Spleen (tissue), 11 donors: ENCODE measurements around the gene RBM20. TPM values are rescaled to one million over a fixed set of nuclear protein-coding genes. Genes with fewer than 3 reads are reported as not detected.

Experiments
- DNase-seq: peaks from one replicate; pipeline ENCODE4 v3.0.0-alpha.2; 2020
- H3K27ac ChIP-seq, 8 donors: fragments of 200-600 bp; sonication (generic) in 7 of 8; 1 replicate in 4 of 8; 2 replicates in 4 of 8; pipeline versions ENCODE4 v1.5.0 to v1.8.0; 2016 to 2021; ENCODE audit warnings: inconsistent platforms in 4 of 8, mild to moderate bottlenecking in 4 of 8, moderate library complexity in 1 of 8
- H3K27me3 ChIP-seq, 7 donors: fragments of 200-600 bp; sonication (generic) in 6 of 7; replicated peaks in 1 of 7; 1 replicate in 4 of 7; 2 replicates in 3 of 7; pipeline versions ENCODE4 v1.5.0 to v1.8.0; 2016 to 2021; ENCODE audit warnings: inconsistent platforms in 3 of 7, mild to moderate bottlenecking in 1 of 7
- H3K36me3 ChIP-seq, 6 donors: fragments of 200-600 bp; sonication (generic) in 5 of 6; 1 replicate in 4 of 6; 2 replicates in 2 of 6; pipeline versions ENCODE4 v1.5.0 to v1.8.0; 2016 to 2021; ENCODE audit warnings: inconsistent platforms in 2 of 6
- H3K4me1 ChIP-seq, 6 donors: fragments of 200-600 bp; sonication (generic) in 5 of 6; 1 replicate in 3 of 6; 2 replicates in 3 of 6; pipeline versions ENCODE4 v1.5.0 to v1.8.0; 2016 to 2021; ENCODE audit warnings: inconsistent platforms in 3 of 6
- H3K4me3 ChIP-seq, 8 donors: fragments of 200-600 bp; sonication (generic) in 7 of 8; 1 replicate in 4 of 8; 2 replicates in 4 of 8; pipeline versions ENCODE4 v1.5.0 to v1.8.0; 2016 to 2021; ENCODE audit warnings: inconsistent platforms in 4 of 8, mild to moderate bottlenecking in 4 of 8, moderate library complexity in 2 of 8
- H3K9me3 ChIP-seq, 8 donors: fragments of 200-600 bp; sonication (generic) in 7 of 8; 1 replicate in 4 of 8; 2 replicates in 4 of 8; pipeline versions ENCODE4 v1.5.0 to v1.8.0; 2016 to 2021; ENCODE audit warnings: inconsistent platforms in 4 of 8
- POLR2A ChIP-seq, 3 donors: fragments of 450-650 bp; IDR thresholded peaks; one replicate each; pipeline ENCODE4 v1.5.1; 2017; ENCODE audit warnings: antibody characterized with exemption in 3 of 3, mild to moderate bottlenecking in 1 of 3
- POLR2AphosphoS5 ChIP-seq, 3 donors: sonication (generic); formaldehyde crosslinking; IDR thresholded peaks; one replicate each; pipeline ENCODE4 v1.5.1; 2017; ENCODE audit warnings: antibody characterized with exemption in 3 of 3
- WGBS, 5 donors: extraction: QIAGEN DNeasy Blood & Tissue Kit in 3 of 5; methylation state at CpG; one replicate each; pipeline versions ENCODE4 v1.1.5 to v1.1.7; 2013 to 2018; 5-methylcytosine and 5-hydroxymethylcytosine counted together
- intact Hi-C: fragments of 100-400 bp; cut with DNase I; formaldehyde crosslinking; loops from one replicate; pipeline ENCODE4 v1.15.0; 2023; ENCODE audit warnings: low total_unique reads
- polyA plus RNA-seq, 3 donors: library from polyadenylated mRNA; stranded (reverse); fragments of 200-250 nt; gene quantifications; one replicate each; pipeline ENCODE4 v1.2.1, GENCODE V29; 2013
- total RNA-seq, 7 donors: library from RNA; depleted of rRNA in 3 of 7; stranded (reverse); fragments of >200 nt in 3 of 7; fragmentation: NEBNext Ultra II Directional in 4 of 7; extraction: Animal tissue kit (Norgen Biotek cat#: 25700) in 4 of 7; gene quantifications; one replicate each; pipeline versions ENCODE4 v1.1.0 to v1.2.1, GENCODE V29; 2016 to 2021
- TF ChIP-seq, protein P1 (sequence below), 11 experiments: fragments of 200-600 bp in 7 of 11; fragments of 450-650 bp in 4 of 11; sonication (generic) in 4 of 11; IDR thresholded peaks in 8 of 11; conservative IDR thresholded peaks in 3 of 11; 1 replicate in 7 of 11; 2 replicates in 4 of 11; pipeline versions ENCODE4 v1.4.0 to v1.8.0; 2016 to 2021; ENCODE audit warnings: antibody characterized with exemption in 11 of 11, inconsistent platforms in 4 of 11, mild to moderate bottlenecking in 1 of 11
- donor health status: healthy with polysubstance abuse.
- donor health status: DM: no; HTN: no; CAD: no; lungs with moderate emphysema.
- donor health status: DM: no; HTN: no; CAD: no.
- donor health status: Bipolar disorder and iron deficiency.
- donor health status: healthy.
- donor health status: DM: no; HTN: no; CAD: no.
- donor health status: DM: yes; HTN: yes; CAD: no.

Gene RBM20
- total and polyA plus RNA-seq, 10 donors: 0.04 to 0.72 (median 0.29) TPM; not detected in 1

DNA sequence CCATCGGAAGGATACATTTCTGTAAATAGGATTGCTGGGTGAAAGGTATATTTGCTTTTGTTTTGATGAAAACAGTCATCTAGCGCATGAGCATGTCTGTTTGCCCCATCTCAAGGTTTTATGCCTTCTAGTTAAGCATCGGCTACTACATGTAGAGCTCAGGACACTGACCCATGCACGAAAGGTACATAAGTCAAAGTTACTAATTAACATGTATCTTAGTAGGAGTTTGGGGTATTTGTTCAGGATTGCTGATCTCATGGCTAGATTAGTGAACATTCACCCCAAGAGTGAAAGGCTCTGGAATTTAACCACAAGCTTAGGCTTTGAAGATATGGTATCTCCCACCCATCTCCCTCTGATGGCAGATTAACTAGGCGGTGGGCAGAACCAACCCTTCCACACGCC is 91.5 kb downstream of the RBM20 start:
- no peaks in the 10 kb centered on the region for H3K9me3 ChIP-seq
- intact Hi-C loops: no loop called here
- no peak for DNase-seq
- no peak overlapping the region for H3K27ac ChIP-seq
- H3K4me1 ChIP-seq: peaks cover 0 to 10% (median 0%) of the 10 kb centered on the region in 6 donors
- TF ChIP-seq POLR2AphosphoS5 (IDR thresholded peaks at IDR 0.05) (no peak), POLR2A (IDR thresholded peaks at IDR 0.05) (no peak)
- TF ChIP-seq, protein P1, sequence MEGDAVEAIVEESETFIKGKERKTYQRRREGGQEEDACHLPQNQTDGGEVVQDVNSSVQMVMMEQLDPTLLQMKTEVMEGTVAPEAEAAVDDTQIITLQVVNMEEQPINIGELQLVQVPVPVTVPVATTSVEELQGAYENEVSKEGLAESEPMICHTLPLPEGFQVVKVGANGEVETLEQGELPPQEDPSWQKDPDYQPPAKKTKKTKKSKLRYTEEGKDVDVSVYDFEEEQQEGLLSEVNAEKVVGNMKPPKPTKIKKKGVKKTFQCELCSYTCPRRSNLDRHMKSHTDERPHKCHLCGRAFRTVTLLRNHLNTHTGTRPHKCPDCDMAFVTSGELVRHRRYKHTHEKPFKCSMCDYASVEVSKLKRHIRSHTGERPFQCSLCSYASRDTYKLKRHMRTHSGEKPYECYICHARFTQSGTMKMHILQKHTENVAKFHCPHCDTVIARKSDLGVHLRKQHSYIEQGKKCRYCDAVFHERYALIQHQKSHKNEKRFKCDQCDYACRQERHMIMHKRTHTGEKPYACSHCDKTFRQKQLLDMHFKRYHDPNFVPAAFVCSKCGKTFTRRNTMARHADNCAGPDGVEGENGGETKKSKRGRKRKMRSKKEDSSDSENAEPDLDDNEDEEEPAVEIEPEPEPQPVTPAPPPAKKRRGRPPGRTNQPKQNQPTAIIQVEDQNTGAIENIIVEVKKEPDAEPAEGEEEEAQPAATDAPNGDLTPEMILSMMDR (IDR thresholded peaks at IDR 0.05 in 8 of 11, conservative IDR thresholded peaks at IDR 0.05 in 3 of 11): no peak
- H3K27me3 ChIP-seq: peaks cover 0 to 31% (median 0%) of the 10 kb centered on the region in 7 donors
- H3K4me3 ChIP-seq: no peak overlapping the region
- 92 to 96% (median 94%) methylated on average over 6 of the region's 6 CpGs for WGBS, 5 donors
- H3K36me3 ChIP-seq: no peaks in the 10 kb centered on the region

DNA sequence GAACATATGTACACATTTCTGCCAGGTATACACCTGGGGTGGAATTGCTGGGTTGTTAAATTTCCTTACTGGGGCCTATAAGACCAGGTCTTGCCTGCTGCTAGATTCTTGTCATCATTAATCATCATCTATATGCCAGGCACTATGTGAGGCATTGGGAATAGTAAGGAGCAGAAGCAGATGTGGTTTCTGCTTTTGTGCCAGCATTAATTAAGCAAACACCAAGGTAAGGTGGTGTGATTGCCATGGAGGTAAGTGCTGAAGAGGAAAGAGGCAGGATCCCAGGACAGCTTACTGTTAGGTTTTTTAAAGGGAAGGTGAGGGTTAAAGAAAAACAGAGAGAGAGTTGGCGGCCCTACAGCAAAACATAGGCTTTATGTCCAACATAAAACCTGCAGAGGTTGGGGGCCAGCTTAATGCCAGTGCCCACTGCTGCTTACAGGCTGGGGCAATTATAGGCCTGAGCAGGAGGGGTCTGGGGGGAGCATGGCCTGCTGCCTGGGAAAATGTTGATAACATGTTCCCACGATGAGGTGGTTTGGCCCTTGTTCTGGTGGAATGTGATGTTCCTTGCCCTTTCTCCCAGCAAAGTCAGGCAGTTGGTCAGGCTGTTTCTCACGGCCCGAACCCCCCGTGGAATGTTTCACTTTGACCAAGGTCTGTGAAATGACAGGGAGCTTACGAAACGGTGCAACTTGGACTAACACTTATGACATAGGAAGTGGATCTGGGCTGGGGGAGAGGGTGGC is 93.9 kb downstream of the RBM20 start:
- no peak for DNase-seq
- Histone ChIP-seq H3K27me3 (peaks cover 0 to 28% (median 0%) of the 10 kb centered on the region in 7 donors), H3K4me3 (no peak overlapping the region), H3K36me3 (no peaks in the 10 kb centered on the region), H3K27ac (no peak overlapping the region), H3K9me3 (no peaks in the 10 kb centered on the region), H3K4me1 (peaks cover 0 to 10% (median 0%) of the 10 kb centered on the region in 6 donors)
- no peak for TF ChIP-seq POLR2AphosphoS5 (IDR thresholded peaks at IDR 0.05)
- TF ChIP-seq, protein P1 (IDR thresholded peaks at IDR 0.05 in 8 of 11, conservative IDR thresholded peaks at IDR 0.05 in 3 of 11): no peak
- TF ChIP-seq POLR2A (IDR thresholded peaks at IDR 0.05): no peak
- WGBS, 5 donors: 55 to 75% (median 71%) methylated on average over 7 of the region's 7 CpGs
- intact Hi-C loops: no loop called here

DNA sequence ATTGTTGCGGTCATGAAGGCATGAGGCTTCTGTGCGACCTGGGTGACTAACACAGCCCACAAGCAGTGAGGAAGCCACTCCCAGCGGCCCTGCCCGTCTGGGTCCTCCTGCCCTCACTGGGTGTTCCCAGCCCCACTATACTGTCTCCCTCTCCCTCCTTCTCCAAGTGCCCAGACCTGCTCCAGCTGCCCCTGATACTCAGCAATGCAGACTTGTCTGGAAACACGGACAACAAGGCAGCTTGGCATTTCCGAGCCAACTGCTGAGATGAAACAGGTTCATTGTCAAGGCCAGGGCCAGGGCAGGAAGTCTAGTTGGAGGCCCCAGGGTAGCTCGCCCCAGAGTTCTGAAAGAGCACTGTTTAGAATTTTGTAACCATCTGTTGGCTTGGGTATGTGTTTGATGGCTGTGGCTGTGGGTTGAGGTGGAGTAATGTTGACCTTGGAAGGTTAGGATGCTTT is 95.7 kb downstream of the RBM20 start:
- intact Hi-C loops: no loop called here
- TF ChIP-seq, protein P1 (IDR thresholded peaks at IDR 0.05 in 8 of 11, conservative IDR thresholded peaks at IDR 0.05 in 3 of 11): no peak
- TF ChIP-seq POLR2AphosphoS5 (IDR thresholded peaks at IDR 0.05) (no peak), POLR2A (IDR thresholded peaks at IDR 0.05) (no peak)
- no peak for DNase-seq
- Histone ChIP-seq H3K4me1 (peaks cover 0 to 5% (median 0%) of the 10 kb centered on the region in 6 donors), H3K36me3 (no peaks in the 10 kb centered on the region), H3K9me3 (no peaks in the 10 kb centered on the region), H3K27ac (no peak overlapping the region), H3K4me3 (no peak overlapping the region), H3K27me3 (peaks cover 0 to 16% (median 0%) of the 10 kb centered on the region in 7 donors)
- WGBS, 5 donors: 57 to 64% (median 60%) methylated on average over 6 to 7 of the region's 7 CpGs

DNA sequence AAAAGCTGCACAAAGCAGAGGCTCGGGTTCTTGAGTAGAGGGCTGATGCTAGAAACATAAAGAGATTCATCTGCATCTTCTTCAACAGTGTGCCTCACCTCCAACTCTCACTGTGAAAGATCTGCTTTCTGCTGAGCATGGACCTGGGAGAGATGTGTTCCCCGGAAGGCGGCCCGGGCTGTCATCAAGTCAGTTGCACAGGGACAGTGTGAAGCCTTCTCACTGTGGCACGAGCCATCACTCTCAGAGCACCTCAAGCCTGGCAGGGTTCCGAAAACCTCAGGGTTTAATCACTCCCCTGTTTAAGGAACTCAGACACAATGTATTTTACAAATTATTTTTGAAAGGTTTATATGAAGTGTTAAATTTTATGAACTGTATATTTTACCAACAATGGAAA is 98.7 kb downstream of the RBM20 start:
- H3K36me3 ChIP-seq: no peaks in the 10 kb centered on the region
- no peaks in the 10 kb centered on the region for H3K27me3 ChIP-seq
- 92 to 95% (median 93%) methylated on average over 6 of the region's 6 CpGs for WGBS, 5 donors
- no peak overlapping the region for H3K27ac ChIP-seq
- TF ChIP-seq, protein P1 (IDR thresholded peaks at IDR 0.05 in 8 of 11, conservative IDR thresholded peaks at IDR 0.05 in 3 of 11): no peak
- no peak for TF ChIP-seq POLR2A (IDR thresholded peaks at IDR 0.05)
- no peak for TF ChIP-seq POLR2AphosphoS5 (IDR thresholded peaks at IDR 0.05)
- intact Hi-C loops: no loop called here
- no peak overlapping the region for H3K4me3 ChIP-seq
- H3K9me3 ChIP-seq: no peaks in the 10 kb centered on the region
- DNase-seq: no peak
- H3K4me1 ChIP-seq: peaks cover 0 to 27% (median 10%) of the 10 kb centered on the region in 6 donors
